Transverse colon (tissue), 4 donors: ENCODE results near the gene ZNF526. TPM values are rescaled to one million over a fixed set of nuclear protein-coding genes. Genes with fewer than 3 reads are reported as not detected.

Experiments
- DNase-seq: peaks from one replicate; pipeline ENCODE4 v3.0.0-alpha.2; 2019
- H3K27ac ChIP-seq, 4 donors: fragments of 200-600 bp; sonication (generic); 2 replicates each; pipeline ENCODE4 v1.5.1; 2016 to 2018; ENCODE audit warnings: inconsistent platforms in 4 of 4
- H3K27me3 ChIP-seq: fragments of 200-600 bp; sonication (generic); 2 replicates; pipeline ENCODE4 v1.5.1; 2017; ENCODE audit warnings: inconsistent platforms
- H3K36me3 ChIP-seq, 4 donors: fragments of 200-600 bp; sonication (generic); 2 replicates each; pipeline ENCODE4 v1.5.1; 2017 to 2019; ENCODE audit warnings: inconsistent platforms in 4 of 4
- H3K4me1 ChIP-seq, 4 donors: fragments of 200-600 bp; sonication (generic); 2 replicates each; pipeline ENCODE4 v1.5.1; 2017 to 2020; ENCODE audit warnings: inconsistent platforms in 4 of 4
- H3K4me3 ChIP-seq, 4 donors: fragments of 200-600 bp; sonication (generic); 1 replicate in 1 of 4; 2 replicates in 3 of 4; pipeline versions ENCODE4 v1.5.1 to v1.6.1; 2017 to 2019; ENCODE audit warnings: inconsistent platforms in 4 of 4
- H3K9me3 ChIP-seq, 2 donors: fragments of 200-600 bp; sonication (generic); 2 replicates each; pipeline ENCODE4 v1.5.1; 2017 to 2019; ENCODE audit warnings: inconsistent platforms in 2 of 2
- EP300 ChIP-seq: sonication (generic); formaldehyde crosslinking; IDR thresholded peaks from one replicate; pipeline ENCODE4 v1.6.1; 2017; ENCODE audit warnings: antibody characterized with exemption, low read depth
- POLR2A ChIP-seq: fragments of 450-650 bp; IDR thresholded peaks from one replicate; pipeline ENCODE4 v1.6.1; 2016; ENCODE audit warnings: antibody characterized with exemption, mild to moderate bottlenecking, moderate library complexity
- POLR2AphosphoS5 ChIP-seq, 3 donors: sonication (generic); formaldehyde crosslinking; IDR thresholded peaks; one replicate each; pipeline ENCODE4 v1.6.1; 2016; ENCODE audit warnings: antibody characterized with exemption in 3 of 3
- WGBS, 2 donors: methylation state at CpG; one replicate each; pipeline ENCODE4 v1.1.5; 2018; ENCODE audit warnings: low coverage in 1 of 2; 5-methylcytosine and 5-hydroxymethylcytosine counted together
- in situ Hi-C, 4 donors: fragments of 200-750 bp; cut with MboI; loops; one replicate each; pipeline versions ENCODE4 v1.15.0 to v1.15.1; 2017; ENCODE audit warnings: low sequenced_read_pairs in 3 of 4, low pct_ligation_motif_present in 1 of 4, low pct_unique_long_range_greater_than_20kb in 1 of 4
- intact Hi-C: fragments of 100-400 bp; cut with DNase I; formaldehyde crosslinking; loops from one replicate; pipeline ENCODE4 v1.15.1; 2023; ENCODE audit warnings: low total_unique reads
- total RNA-seq, 4 donors: library from RNA; depleted of rRNA; stranded (reverse); fragments of >200 nt; gene quantifications; one replicate each; pipeline ENCODE4 v1.1.0, GENCODE V29; 2016
- TF ChIP-seq, protein P1 (sequence below), 5 experiments: fragments of 200-600 bp in 3 of 5; fragments of 450-650 bp in 2 of 5; sonication (generic) in 3 of 5; IDR thresholded peaks; 1 replicate in 2 of 5; 2 replicates in 3 of 5; pipeline ENCODE4 v1.5.1; 2016 to 2017; ENCODE audit warnings: antibody characterized with exemption in 5 of 5, inconsistent platforms in 3 of 5, mild to moderate bottlenecking in 2 of 5, moderate library complexity in 1 of 5

ZNF526 gene
- total RNA-seq, 4 donors from 2014 or later = 6.4 to 19.5 (median 6.8) TPM

DNA sequence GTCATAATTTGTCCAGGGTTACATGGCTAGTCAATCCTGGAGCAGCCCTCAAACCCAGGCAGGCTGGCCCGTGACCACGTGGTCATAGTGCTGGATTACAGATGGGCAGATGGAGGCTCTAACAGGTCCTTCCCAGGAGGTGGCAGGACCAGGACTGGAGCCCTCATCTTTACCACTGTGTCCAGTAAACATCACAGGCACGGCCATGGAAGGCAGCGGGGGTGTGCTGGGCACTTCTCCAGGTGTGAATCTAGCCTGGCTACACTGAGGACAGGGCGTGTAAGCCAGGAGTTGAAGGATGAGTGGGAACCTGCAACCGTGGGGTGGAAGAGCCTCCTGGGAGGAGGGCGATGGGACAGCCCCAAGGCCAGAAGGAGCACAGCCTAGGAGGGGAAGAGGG lies 55.0 kb downstream of the ZNF526 start:
- H3K36me3 ChIP-seq = peaks cover 0 to 12% (median 0%) of the 10 kb centered on the region in 4 donors
- 71% methylated on average over 7 of the region's 7 CpGs; no CpG with 5 or more reads in 1 of the 2 donors for WGBS, 2 donors
- no peak overlapping the region for H3K4me3 ChIP-seq
- H3K4me1 ChIP-seq = peaks cover 34 to 62% (median 42%) of the 10 kb centered on the region in 4 donors
- no peaks in the 10 kb centered on the region for H3K9me3 ChIP-seq
- H3K27ac ChIP-seq = no peak overlapping the region
- in situ Hi-C loops (no loop called here), intact Hi-C loops (no loop called here)
- DNase-seq = no peak
- H3K27me3 ChIP-seq = no peaks in the 10 kb centered on the region
- TF ChIP-seq EP300 = no peak
- TF ChIP-seq POLR2A = no peak
- TF ChIP-seq, protein P1, sequence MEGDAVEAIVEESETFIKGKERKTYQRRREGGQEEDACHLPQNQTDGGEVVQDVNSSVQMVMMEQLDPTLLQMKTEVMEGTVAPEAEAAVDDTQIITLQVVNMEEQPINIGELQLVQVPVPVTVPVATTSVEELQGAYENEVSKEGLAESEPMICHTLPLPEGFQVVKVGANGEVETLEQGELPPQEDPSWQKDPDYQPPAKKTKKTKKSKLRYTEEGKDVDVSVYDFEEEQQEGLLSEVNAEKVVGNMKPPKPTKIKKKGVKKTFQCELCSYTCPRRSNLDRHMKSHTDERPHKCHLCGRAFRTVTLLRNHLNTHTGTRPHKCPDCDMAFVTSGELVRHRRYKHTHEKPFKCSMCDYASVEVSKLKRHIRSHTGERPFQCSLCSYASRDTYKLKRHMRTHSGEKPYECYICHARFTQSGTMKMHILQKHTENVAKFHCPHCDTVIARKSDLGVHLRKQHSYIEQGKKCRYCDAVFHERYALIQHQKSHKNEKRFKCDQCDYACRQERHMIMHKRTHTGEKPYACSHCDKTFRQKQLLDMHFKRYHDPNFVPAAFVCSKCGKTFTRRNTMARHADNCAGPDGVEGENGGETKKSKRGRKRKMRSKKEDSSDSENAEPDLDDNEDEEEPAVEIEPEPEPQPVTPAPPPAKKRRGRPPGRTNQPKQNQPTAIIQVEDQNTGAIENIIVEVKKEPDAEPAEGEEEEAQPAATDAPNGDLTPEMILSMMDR (IDR thresholded peaks at IDR 0.05) = no peak
- TF ChIP-seq POLR2AphosphoS5 (IDR thresholded peaks at IDR 0.05) = no peak

DNA sequence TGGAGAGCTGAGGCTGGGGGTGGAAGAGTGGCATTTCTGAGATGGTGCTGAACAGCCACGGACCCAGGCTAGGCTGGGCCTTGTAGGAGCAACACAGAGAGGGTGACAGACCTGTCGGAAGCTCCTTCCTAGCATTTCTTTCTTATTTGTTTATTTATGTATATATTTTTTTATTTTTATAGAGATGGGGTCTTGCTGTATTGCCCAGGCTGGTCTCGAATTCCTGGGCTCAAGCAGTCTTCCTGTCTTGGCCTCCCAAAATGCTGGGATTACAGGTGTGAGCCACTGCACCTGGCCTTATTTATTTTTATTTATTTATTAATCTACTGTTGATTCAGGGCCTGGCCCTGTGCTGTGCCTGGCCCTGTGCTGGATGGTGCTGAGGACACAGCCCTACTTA lies 55.4 kb downstream of the ZNF526 start:
- TF ChIP-seq EP300 (no peak), POLR2A (no peak), POLR2AphosphoS5 (IDR thresholded peaks at IDR 0.05) (no peak)
- TF ChIP-seq, protein P1 (IDR thresholded peaks at IDR 0.05) = no peak
- H3K27ac ChIP-seq = no peak overlapping the region
- no peaks in the 10 kb centered on the region for H3K27me3 ChIP-seq
- H3K4me3 ChIP-seq = no peak overlapping the region
- intact Hi-C loops = no loop called here
- H3K36me3 ChIP-seq = peaks cover 0 to 12% (median 0%) of the 10 kb centered on the region in 4 donors
- no peaks in the 10 kb centered on the region for H3K9me3 ChIP-seq
- in situ Hi-C loops = no loop called here
- DNase-seq = no peak
- WGBS, 2 donors = 87 to 100% methylated on average over 3 of the region's 3 CpGs
- H3K4me1 ChIP-seq = peaks cover 30 to 60% (median 40%) of the 10 kb centered on the region in 4 donors

DNA sequence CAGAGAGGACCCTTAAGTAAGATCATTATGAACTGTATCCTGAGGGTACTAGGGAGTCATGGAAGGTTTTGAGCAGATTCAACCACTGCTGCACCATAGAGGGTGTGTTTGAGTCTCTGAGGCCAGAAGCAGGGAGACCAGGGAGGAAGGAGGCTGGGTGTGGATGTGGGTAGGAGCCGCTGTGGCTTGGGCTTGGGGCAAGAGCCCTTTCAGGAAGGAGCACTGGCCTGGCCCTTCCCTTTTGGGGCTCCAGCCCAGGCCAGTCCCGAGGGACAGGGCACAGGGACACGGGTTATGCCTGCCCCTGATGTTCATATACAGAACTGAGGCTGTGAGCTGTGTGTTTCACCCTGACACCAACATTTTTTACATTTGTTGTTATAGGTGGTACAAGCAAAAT lies 56.2 kb downstream of the ZNF526 start:
- peaks cover 26 to 60% (median 40%) of the 10 kb centered on the region in 4 donors for H3K4me1 ChIP-seq
- WGBS, 2 donors = 60 to 64% methylated on average over 1 to 3 of the region's 3 CpGs
- TF ChIP-seq EP300 (no peak), POLR2A (no peak), POLR2AphosphoS5 (IDR thresholded peaks at IDR 0.05) (no peak)
- TF ChIP-seq, protein P1 (IDR thresholded peaks at IDR 0.05) = no peak
- no peak overlapping the region for H3K4me3 ChIP-seq
- intact Hi-C loops = no loop called here
- H3K27me3 ChIP-seq = no peaks in the 10 kb centered on the region
- no peak for DNase-seq
- peak overlapping the region in 2 of 4 donors; percentile 91 to 99 for H3K27ac ChIP-seq
- H3K9me3 ChIP-seq = no peaks in the 10 kb centered on the region
- in situ Hi-C loops = no loop called here
- H3K36me3 ChIP-seq = peaks cover 0 to 12% (median 0%) of the 10 kb centered on the region in 4 donors

DNA sequence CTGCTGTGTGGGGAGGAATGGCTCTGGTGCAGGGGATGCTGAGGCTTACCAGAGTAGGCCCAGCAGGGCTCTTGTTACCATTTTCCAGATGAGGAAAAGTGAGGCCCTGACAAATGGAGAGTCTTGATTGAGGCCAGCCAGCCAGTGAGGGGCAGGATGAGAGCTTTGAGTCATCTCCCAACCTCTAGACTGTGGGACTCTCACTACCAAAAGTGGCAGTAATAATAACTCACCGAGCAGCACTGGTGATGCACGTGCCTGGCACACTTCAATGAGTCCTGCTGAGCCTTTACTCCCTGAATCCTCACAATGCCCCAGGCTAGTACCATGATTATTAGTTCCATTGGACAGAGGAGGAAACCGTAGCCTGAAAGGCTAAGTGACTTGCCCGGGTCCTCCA lies 56.7 kb downstream of the ZNF526 start:
- Histone ChIP-seq H3K27ac (peak overlapping the region in 3 of 4 donors; percentile 91 to 99 (median 92)), H3K4me3 (no peak overlapping the region), H3K36me3 (peaks cover 0 to 12% (median 0%) of the 10 kb centered on the region in 4 donors), H3K27me3 (no peaks in the 10 kb centered on the region), H3K9me3 (no peaks in the 10 kb centered on the region), H3K4me1 (peaks cover 30 to 60% (median 45%) of the 10 kb centered on the region in 4 donors)
- in situ Hi-C loops = no loop called here
- WGBS, 2 donors = 78% methylated on average over 4 of the region's 4 CpGs; no CpG with 5 or more reads in 1 of the 2 donors
- TF ChIP-seq, protein P1 (IDR thresholded peaks at IDR 0.05) = no peak
- no peak for TF ChIP-seq POLR2A
- TF ChIP-seq EP300 = no peak
- no peak for TF ChIP-seq POLR2AphosphoS5 (IDR thresholded peaks at IDR 0.05)
- no peak for DNase-seq
- intact Hi-C loops = no loop called here

Other genes starting within 250 kb of the ZNF526 start
- gene ATP1A3, start 226.1 kb upstream of the ZNF526 start, total RNA-seq = 1 to 10 TPM in 2 of 4 donors, under 1 TPM in 1, not detected in 1; 0.20 to 1.1 (median 1.1) TPM
- gene GRIK5, start 150.1 kb upstream of the ZNF526 start, total RNA-seq = 10 to 100 TPM in 1 of 4 donors, 1 to 10 TPM in 3; 1.6 to 13.1 (median 3.6) TPM
- gene ZNF574, start 144.1 kb upstream of the ZNF526 start, total RNA-seq = 10 to 100 TPM in 3 of 4 donors, 1 to 10 TPM in 1; 8.0 to 18.7 (median 16.5) TPM
- gene POU2F2, start 87.9 kb upstream of the ZNF526 start, total RNA-seq = 1 to 10 TPM in 3 of 4 donors, under 1 TPM in 1; 0.96 to 7.1 (median 3.4) TPM
- 10 to 100 TPM; 52.2 to 90.8 (median 63.0) TPM for gene DEDD2, start 2.6 kb upstream of the ZNF526 start, total RNA-seq
- 10 to 100 TPM; 10.7 to 46.4 (median 31.0) TPM for gene GSK3A, start 22.3 kb downstream of the ZNF526 start, total RNA-seq
- 10 to 100 TPM; 20.9 to 67.3 (median 30.5) TPM for gene ERF, start 34.8 kb downstream of the ZNF526 start, total RNA-seq
- 10 to 100 TPM; 35.1 to 96.5 (median 43.6) TPM for gene CIC, start 48.9 kb downstream of the ZNF526 start, total RNA-seq
- under 1 TPM in 2 of 4 donors, not detected in 2; 0.41 to 0.79 TPM for gene PRR19, start 81.8 kb downstream of the ZNF526 start, total RNA-seq
- gene PAFAH1B3, start 82.3 kb downstream of the ZNF526 start, total RNA-seq = 10 to 100 TPM in 3 of 4 donors, not detected in 1; 16.7 to 35.2 (median 24.4) TPM
- gene TMEM145, start 93.0 kb downstream of the ZNF526 start, total RNA-seq = not detected
- gene MEGF8, start 105.3 kb downstream of the ZNF526 start, total RNA-seq = 10 to 100 TPM; 15.3 to 40.4 (median 22.8) TPM
- 1 to 10 TPM in 1 of 4 donors, not detected in 3; 2.7 TPM for gene CNFN, start 170.0 kb downstream of the ZNF526 start, total RNA-seq
- 10 to 100 TPM in 3 of 4 donors, 1 to 10 TPM in 1; 7.1 to 60.2 (median 25.9) TPM for gene LIPE, start 207.1 kb downstream of the ZNF526 start, total RNA-seq
- gene CXCL17, start 222.6 kb downstream of the ZNF526 start, total RNA-seq = not detected